GM19455 (cell line): ENCODE data around the gene ASB13.

Source experiments
- ATAC-seq: cut with Tn5 transposase; IDR thresholded peaks from one replicate; pipeline ENCODE4 v1.9.1; 2021; ENCODE audit not compliant: unreplicated experiment

ASB13 gene

DNA sequence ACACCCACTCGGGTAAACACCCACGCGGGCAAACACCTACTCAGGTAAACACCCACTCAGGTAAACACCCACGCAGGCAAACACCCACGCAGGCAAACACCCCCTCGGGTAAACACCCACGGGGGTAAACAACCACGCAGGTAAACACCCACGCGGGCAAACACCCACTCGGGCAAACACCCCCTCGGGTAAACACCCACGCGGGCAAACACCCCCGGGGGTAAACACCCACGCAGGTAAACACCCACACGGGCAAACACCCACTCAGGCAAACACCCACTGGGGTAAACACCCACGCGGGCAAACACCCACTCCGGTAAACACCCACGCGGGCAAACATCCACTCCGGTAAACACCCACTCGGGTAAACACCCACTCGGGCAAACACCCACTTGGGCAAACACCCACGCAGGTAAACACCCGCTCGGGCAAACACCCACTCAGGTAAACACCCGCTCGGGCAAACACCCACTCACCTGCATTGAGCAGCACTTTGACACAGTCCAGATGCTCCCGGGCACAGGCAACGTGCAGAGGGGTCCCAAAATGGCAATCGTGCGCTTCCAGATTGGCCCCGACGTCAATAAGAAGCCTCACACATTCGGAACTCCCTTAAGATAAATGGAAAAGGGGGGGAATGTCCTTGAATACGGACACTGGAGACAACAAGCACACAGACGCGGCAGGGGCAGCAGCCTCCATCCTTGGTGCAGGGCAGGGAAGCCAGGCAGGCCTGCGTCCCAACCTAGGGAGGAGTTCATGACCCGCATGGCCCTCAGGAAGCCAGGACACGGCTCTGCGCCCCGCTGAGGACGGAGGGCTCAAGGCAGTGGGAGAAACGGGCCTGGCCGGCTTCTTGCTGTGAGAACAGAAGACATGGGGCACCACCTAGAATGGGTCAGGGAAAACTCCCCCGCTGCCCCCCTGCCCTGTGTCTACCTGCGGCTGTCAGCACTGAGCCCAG lies 17.6 kb downstream of the ASB13 start:
- no peak for ATAC-seq

DNA sequence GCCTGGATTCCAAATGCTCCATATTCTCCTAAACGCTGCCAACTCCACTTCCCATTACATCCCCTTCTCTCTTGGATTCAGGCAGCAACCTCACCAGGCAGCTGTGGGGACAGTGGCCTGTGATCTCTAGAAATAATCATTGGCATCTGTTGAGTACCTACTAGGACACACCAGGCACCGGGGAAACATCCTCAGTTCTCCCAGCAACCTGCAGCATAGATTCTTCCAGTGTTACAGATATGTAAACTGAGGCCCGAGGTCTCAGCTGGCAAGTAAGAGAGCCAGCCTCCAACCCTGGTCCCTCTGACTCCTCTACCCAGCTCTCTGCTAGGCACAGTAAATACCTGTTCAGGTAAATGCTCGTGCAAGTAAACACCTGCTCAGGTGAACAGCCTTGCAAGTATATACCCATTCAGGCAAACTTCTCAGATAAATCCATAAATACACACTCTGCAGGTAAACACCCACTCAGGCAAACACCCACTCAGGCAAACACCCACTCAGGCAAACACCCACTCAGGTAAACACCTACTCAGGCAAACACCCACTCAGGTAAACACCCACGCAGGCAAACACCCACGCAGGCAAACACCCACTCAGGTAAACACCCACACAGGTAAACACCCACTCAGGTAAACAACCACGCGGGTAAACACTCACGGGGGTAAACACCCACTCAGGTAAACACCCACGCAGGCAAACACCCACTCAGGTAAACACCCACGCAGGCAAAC lies 18.7 kb downstream of the ASB13 start:
- ATAC-seq, result no peak

DNA sequence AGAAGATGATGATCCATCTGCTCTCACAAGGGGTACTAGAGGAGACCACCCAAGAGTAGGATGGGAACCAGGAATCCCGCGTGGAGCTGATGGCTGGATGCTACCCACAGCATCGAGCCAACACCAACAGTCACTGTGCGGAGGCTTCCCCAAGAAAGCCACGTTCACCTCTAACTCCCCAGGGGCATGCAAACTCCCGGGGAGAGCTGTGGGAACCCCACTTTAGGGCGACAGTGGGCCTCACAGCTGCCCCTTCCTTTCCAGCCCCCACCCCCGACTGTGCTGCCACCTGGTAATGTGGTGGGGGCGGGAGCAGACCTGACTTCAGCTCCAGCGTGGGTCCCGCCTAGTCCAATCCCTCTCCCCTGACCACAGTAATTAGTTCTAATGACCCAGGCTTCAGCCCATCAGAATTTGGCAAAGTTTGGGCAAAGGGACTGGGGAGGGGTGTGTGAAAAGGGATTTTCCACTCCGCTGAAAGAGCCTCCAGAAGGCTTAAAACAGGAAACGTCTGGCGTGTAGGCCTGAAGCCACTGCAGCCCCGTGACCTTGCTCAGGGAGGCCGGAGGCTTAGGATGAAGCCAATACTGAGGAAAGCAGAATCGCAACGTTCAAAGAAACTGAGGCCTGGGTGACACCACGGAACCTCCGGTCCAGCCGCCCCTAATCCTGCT lies 20.3 kb downstream of the ASB13 start:
- ATAC-seq, result no peak

DNA sequence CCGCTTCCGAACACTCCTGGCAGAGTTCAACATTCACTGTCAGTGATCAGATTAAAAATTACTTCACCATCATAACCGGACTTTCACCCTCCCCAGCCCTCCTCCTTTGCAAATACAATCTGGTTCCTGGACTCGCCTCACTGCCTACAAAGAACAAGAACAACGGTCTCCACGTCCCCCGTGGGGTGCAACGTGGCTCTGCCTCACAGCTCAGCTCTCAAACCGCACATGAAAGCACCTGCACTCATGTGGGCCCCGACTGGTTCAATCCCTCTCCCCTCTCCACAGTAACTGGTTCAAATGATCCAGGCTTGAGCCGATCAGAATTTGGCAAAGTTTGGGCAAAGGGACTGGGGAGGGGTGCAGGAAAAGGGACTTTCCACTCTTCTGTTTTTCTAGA lies 21.0 kb downstream of the ASB13 start:
- ATAC-seq, result no peak

DNA sequence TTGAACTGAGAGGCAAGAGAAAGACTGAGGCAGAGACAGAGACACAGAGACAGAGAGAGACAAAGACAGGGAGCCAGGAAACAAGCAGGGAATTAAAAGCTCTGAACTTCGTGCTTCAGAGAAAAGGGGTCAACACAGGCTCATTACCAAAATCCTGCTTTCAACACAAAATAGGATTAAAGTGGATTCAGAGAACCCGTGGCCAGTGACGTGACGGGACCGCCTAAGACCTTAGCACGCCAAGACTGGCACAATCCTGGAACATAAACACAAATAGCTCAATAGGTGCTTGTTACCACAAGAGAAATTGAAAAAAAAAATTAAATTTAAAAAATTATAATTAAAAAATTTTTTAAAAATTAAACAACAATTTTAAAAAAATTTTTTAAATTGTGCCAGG lies 21.5 kb downstream of the ASB13 start:
- no peak for ATAC-seq

DNA sequence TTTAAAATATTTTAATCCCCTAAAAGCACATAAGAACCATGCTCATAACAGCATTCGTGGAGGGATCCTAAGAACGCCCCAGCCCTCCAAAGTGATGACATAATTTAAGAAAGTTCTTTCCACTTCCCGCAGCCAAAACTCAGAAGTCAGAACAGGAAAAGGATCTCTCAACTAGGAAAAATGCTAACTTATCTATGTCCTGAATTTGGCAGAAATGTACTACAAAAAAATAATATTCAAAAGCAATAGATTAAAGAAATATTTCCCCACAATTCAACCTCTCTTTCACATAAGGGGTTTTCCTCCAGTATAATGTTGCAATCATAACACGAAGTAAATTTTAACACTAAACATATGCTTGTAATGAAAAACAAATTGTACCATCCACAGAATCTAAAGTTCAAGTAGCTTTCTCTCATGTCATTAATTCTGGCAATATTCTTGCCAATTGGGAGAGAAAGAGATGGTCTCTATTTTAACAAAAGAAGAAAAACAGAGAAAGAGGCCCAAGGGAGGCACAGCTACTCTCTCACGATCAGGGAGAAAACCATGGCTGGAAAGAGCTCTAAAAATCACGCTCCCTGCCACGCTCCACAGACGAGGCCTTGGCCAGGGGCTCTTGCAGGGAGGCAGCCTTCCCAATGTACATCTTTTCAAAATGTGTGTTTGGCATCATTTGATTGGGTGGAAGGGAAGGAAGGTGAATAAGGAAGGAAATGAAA lies 22.9 kb downstream of the ASB13 start:
- no peak for ATAC-seq

DNA sequence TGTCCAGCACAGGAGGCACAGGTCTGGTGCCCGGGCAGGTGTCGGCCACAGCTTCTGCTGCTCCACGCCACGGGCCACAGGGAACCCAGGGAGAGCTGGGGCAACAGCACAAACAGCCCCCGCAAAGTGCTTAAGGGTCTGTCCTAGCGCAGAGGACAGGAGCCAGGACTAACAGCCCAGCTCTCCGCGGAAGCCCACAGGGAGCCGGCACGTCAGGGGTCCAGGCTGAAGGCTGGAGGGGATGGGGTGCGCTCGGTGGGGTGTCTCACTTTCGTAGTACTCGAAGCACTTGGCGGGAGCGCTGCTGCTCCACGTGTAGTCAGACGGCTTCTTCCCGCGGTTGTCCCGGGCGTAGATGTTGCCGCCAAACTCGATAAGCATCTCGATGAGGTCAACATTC lies 24.9 kb downstream of the ASB13 start:
- no peak for ATAC-seq

DNA sequence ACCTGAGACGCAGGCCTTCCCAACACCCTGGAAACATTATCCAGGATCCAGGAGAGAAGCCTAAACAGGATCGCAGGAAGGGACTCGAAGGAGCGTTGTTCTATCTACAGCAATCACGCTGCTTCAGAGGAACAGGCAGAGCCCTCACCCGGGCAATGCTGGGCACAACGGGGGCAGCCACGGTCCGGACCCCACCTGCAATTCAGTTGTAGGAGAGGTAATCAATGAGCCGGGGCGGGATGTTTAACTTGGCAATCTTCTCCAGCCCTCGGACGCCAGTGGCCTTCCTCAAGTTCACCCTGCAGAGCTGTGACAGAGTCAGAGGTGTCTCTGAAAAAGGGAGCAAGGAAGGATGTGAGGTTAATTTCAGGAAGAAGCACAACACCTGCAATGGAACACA lies 25.9 kb downstream of the ASB13 start:
- no peak for ATAC-seq

DNA sequence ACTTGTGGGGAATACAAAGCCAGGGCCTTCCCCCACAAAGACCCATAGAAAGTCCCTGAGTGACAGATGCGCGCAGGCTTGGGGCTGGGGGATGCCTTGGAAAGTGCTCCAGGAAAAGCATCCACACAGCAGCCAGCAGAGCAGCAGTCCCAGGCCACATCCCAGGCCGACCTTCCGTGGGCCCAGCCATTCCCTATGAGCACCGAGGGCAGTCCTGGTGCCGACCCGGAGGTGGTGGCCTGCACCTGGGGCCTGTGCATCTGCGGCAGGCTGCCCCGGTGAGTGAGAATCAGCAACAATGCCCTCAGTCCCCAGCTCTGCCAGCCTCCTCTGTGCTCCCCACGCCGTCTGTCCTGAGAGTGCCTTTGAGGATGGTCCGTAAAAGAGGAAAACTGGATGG lies 26.4 kb downstream of the ASB13 start:
- ATAC-seq, result no peak

DNA sequence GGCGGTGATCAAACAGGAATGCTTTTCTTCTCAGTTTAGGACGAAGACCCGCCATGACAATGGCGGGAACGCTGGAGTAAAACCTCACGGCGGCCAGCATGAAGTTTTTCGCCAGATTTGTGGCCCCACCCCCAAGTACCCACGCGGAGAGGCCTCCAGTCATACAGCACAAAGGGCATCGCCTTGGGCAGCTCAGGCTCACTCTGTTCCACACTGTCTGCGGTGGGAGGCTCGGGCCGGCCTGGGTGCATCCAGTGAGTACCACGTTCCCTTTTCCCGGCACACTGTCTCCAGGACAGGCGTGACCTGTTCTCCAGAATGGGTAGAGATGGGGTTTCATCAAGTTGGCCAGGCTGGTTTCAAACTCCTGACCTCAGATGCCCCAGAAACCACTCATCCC lies 27.3 kb downstream of the ASB13 start:
- no peak for ATAC-seq

DNA sequence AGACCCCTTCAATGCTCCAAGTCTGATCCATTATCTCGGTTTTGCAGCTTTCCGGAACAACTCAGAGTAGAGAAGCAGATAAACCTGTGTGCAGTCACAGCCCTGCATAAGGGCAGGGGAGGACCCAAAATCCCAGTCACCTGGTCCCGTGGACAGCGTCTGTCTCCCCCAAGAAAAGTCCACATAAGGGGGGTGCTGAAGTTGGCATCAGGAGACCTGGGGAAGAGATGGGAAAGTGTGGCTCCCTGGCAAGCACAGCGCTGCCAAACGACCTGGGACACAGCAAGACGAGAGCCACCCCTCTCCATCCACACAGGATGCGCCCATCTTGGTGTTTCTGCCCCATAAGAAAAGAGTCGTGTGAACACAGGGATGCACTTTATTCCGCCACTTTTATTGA lies 27.9 kb downstream of the ASB13 start:
- ATAC-seq, result no peak

DNA sequence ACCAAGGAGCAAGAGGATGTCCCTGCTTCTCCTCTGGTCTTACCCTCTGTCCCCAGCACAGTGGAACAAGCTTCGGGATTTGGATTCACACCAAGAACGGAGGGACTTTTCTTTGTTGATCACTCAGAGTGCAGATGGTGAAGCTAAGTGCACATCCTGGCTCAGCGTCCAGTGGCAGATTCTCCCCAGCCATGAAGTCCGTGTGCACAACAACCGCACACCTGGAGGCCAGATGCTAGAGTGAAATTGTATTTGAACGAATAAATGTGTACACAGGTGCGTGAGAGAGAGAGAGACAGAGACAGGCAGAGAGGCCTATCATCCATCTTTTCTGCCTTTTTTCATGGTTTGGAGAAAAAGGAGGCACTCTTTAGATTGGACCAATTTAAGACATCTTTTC lies 31.5 kb downstream of the ASB13 start:
- ATAC-seq, result no peak

DNA sequence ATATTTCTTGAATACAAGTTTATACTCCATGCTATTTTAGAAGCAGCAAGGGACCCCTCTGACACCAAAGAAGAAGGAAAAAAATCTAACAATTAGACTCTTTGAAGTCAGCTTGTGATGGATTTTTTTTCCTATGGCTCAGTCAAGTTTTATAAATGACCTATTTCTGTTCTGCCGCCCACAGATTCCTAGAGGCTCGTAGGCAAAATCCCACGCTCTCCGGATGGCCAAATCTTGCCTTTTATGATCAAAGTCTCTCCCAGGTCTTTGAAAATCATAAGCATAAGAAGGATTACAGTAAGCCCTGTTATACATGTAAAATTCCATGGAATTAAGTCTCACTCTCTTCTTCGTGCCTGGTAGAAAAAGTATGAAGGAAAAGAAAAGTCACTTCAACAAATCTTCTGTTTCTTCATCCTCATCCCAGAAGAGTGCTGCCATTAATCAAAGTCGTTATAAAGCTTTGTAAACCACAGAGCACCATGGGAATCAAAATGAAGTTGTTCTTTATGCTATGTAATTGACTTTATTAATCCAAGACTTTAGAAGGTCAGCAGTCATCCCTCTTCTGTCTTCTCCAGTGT lies 33.1 kb downstream of the ASB13 start:
- ATAC-seq, result no peak

DNA sequence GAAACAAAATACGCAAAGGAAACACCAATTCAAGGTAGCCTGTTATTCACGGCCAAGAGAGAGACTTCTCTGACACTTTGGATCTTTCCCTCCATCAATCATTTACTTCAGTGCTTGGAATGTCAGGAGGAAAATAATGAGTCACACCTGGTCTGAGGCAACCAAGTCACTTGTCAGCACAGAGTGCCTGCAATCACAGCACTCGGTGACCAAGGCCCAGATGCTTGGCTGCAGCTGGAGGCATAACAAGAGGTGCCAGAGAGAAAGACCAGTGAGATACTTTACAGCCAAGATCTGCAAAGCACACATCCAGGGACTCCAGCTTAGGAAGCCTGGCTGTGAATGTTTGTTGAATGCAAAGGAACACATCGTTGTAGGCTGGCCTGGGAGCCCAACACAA lies 33.9 kb downstream of the ASB13 start:
- ATAC-seq, result no peak

DNA sequence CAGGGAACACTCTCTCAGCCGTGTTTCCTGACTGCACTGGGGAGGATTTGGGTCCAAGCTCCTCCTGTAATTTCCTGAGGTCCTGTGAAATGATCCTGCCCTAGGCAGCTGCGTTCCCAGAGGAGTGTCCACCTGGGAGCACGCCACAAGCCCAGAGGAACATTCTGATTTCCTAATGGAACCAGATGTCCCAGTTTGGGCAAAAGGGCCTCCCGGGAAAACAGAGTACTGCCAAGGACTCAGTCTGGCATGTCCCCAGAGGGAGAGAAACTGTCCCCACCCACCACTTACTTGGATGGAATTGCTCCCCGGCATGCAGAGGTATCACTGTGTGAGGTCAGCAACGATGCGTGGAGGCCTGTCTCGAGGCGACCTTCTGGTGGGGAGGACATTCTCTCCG lies 34.5 kb downstream of the ASB13 start:
- ATAC-seq, result no peak

DNA sequence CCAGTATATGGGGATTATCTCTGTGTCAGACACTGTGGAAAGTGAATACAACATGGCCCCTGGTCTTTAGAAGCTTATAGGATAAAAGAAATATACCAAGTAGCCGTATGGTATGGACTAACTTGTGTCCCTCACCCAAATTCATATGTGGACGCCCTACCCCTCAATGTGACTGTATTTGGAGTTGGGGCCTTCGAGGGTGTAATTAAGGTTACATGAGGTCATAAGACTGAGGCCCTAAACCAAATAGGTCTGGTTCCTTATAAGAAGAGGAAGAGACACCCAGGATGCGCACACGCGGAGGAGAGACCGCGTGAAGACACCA lies 36.3 kb downstream of the ASB13 start:
- ATAC-seq, result no peak

DNA sequence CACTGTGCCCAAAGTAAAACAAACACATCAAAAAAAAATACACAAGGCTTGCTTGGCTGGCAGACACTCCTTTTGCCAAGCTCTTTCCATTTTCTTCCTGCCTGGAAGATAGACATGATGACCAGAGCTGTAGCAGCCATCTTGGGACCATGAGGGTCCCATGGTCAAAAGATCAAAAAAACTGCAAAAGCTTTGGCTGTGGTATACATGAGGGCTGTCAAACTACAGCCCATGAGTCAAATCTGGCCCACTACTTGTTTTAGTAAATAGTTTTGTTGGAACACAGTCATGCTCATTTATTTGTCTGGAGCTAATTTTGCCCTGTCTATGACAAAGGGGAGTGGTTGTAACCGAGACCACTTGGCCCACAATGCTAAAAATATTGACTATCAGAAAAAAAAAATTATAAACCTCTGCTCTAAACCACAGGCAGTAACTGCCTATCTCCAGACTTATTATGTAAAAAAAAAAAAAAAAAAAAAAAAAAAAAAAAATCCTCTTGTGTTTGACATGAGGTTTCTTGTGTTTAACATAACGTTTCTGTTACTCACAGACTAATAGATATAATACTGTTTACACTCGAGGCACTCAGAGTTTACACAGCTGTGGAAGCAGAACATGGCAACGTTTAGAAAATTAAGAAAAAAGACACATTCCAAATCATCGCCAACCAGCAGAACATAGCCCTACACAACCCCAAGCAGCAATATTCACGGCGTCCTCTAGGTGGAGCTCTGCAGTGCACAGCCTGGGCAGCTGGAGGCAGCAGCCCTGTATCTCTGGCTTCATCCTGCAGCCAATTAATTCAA lies 36.9 kb downstream of the ASB13 start:
- ATAC-seq, result peak; percentile 84

DNA sequence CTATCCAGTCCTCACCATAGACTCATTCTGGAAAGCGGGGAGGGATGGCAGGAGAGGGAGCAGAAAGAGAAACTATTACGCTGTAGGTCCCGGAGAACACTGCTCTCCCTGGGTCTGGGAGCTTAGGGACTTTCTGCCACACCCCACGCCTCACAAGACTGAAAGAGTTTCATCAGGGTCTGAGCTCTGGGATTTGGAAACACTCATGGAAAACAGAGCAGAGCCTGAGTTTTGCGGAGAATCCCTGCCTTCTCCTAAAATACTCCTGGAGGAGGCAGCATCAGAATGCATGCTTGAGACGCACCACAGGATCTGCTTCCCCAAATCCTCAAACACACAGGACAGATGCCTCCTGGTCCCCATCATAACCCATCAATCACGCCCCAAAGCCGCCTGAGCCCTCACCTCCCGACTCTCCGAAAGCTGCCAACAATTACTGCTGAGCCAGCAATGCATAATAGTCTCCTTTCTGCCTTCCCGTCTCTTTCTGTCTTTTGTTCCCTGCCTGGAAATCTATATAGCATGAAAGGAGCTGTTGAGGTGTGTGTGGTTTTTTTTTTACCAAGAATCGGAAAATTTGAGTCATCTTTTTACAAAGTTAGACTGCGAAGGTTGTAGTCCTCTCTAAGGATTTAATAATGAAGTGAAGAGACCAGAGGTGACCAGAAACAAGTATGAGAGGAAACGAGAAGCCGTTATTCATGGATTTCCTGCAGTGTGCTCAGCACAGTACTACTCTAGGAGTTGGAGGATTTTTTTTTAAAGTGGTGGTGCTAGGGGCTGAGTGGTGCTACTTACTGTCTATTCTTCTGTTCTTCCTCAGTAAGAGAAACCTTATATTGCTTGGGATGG lies 37.7 kb downstream of the ASB13 start:
- no peak for ATAC-seq

DNA sequence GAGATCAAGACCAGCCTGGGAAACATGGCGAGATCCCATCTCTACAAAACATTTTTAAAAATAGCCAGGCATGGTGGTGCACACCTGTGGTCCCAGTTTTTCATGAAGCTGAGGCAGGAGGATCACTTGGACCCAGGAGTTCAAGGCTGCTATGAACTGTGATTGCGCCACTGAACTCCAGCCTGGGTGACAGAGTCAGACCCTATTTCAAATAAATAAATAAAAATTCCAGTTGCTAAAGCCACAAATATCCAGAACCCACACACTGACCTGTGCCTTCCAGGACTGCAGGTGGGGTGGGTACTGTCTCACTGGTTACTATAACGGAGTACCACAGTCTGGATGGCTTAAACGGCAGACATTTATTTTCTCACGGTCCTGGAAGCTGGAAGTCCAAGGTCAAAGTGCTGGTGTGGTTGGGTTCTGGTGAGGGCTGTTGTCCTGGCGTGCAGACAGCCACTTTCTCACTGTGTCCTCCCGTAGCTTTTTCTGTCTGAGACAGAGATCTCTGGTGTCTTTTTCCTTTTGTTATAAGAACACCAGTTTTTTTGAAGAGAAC lies 38.8 kb downstream of the ASB13 start:
- no peak for ATAC-seq
